Activated CD4-positive, alpha-beta T cell treated with anti-CD3 and anti-CD28 coated beads, Interleukin-2, amount 10 ng/mL, durations not matched to agents 24 days and 14 days (primary cell): Measurements from ENCODE around the gene DBNDD1. TPM values are rescaled to one million over a fixed set of nuclear protein-coding genes. Genes with fewer than 3 reads are reported as not detected.

ENCODE experiments used
- DNase-seq: peaks from one replicate; pipeline ENCODE4 v3.0.0; 2022
- H3K27ac Mint-ChIP-seq: one replicate; pipeline ENCODE4 v1.8.0; 2022; ENCODE audit warnings: mild to moderate bottlenecking, mixed read lengths
- H3K27me3 Mint-ChIP-seq: one replicate; pipeline ENCODE4 v1.8.0; 2022; ENCODE audit warnings: mixed read lengths
- H3K36me3 Mint-ChIP-seq: one replicate; pipeline ENCODE4 v1.8.0; 2022; ENCODE audit warnings: low read depth, mild to moderate bottlenecking, mixed read lengths
- H3K4me1 Mint-ChIP-seq: one replicate; pipeline ENCODE4 v1.8.0; 2021; ENCODE audit warnings: mixed read lengths
- H3K4me3 Mint-ChIP-seq: one replicate; pipeline ENCODE4 v1.8.0; 2022; ENCODE audit warnings: mild to moderate bottlenecking, moderate library complexity, mixed read lengths
- H3K9me3 Mint-ChIP-seq: one replicate; pipeline ENCODE4 v1.8.0; 2021; ENCODE audit warnings: mixed read lengths
- intact Hi-C: fragments of 100-400 bp; cut with micrococcal nuclease; formaldehyde crosslinking; loops from one replicate; pipeline ENCODE4 v1.15.1; 2023
- total RNA-seq: library from RNA; stranded (reverse); gene quantifications from 2 replicates; pipeline ENCODE4 v1.2.3, GENCODE V29; 2022

Gene DBNDD1
- total RNA-seq, 1 donor from 2014 or later, result not detected

GRCh38 chr16:89965447-89966225, 53.6 kb downstream of the DBNDD1 start:
- Mint-ChIP-seq H3K27ac (no peak overlapping the region), H3K27me3 (no peaks in the 10 kb centered on the region), H3K36me3 (peaks cover 14% of the 10 kb centered on the region), H3K4me3 (no peak overlapping the region), H3K4me1 (no peaks in the 10 kb centered on the region), H3K9me3 (no peaks in the 10 kb centered on the region)
- intact Hi-C loops, result no loop called here
- DNase-seq, result no peak

- H3K4me1 Mint-ChIP-seq, result no peaks in the 10 kb centered on the region
- DNase-seq, result no peak
- peaks cover 5% of the 10 kb centered on the region for H3K36me3 Mint-ChIP-seq
- intact Hi-C loops, result no loop called here
- H3K27ac Mint-ChIP-seq, result no peak overlapping the region
- no peaks in the 10 kb centered on the region for H3K9me3 Mint-ChIP-seq
- no peak overlapping the region for H3K4me3 Mint-ChIP-seq
- no peaks in the 10 kb centered on the region for H3K27me3 Mint-ChIP-seq
Measured at GRCh38 chr16:89964201-89964600, 55.1 kb downstream of the DBNDD1 start.

DNA sequence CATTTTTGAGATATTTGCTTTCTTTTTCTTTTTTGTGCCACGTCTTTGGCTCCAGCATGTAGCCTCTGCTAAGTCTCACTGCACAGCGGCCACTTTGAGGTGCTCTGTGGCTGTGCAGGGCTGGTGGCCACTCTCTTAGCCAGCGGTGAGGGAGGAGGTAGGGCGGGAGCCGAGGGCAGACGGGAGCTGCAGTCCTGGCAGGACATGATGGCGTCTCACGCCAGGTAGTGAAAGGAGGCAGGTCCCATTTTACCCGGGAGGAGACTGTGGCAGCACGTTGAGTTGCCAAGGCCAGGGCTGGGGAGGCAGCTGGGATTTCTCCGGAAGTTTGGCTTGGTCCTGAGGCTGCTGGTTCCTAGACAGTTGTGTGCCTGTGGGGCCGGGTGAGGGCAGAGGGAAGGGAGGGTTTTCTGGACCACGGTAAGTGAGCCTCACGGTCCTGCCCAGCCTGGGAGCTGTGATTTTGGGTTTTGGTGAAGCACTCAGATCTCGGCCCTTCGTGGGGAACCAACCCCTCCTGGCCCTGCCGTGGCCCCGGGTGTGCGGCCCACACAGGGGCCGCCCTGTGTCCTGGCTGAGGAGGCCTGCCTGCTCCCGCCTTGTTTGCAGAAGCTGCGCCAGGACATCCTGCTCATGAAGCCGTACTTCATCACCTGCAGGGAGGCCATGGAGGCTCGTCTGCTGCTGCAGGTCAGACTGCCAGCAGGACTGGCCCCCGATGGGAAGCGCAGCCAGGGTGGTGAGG, 56.3 kb downstream of the DBNDD1 start:
- no peak for DNase-seq
- Mint-ChIP-seq H3K9me3 (no peaks in the 10 kb centered on the region), H3K27me3 (no peaks in the 10 kb centered on the region), H3K36me3 (peaks cover 1% of the 10 kb centered on the region), H3K4me1 (no peaks in the 10 kb centered on the region), H3K4me3 (no peak overlapping the region), H3K27ac (no peak overlapping the region)
- intact Hi-C loops, result no loop called here

DNA sequence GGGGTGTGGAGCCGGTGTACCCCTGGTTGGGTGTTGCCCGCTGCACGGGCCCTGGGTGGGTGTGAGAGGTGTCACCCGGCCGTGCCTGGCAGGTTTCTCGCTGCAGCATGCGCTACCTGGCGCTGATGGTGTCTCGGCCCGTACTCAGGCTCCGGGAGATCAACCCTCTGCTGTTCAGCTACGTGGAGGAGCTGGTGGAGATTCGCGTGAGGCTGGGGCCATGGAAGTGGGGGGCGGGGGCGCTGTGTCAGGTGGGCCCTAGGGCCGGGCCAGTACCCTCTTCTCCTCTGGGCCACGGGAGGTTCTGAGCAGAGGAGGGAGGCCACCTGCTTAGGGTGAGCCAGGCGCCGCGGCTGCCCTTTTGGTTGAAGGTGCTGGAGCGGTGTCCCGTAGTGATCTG, 57.3 kb downstream of the DBNDD1 start:
- Mint-ChIP-seq H3K4me1 (no peaks in the 10 kb centered on the region), H3K27ac (no peak overlapping the region), H3K9me3 (no peaks in the 10 kb centered on the region), H3K36me3 (peaks cover 1% of the 10 kb centered on the region), H3K27me3 (no peaks in the 10 kb centered on the region), H3K4me3 (no peak overlapping the region)
- no peak for DNase-seq
- intact Hi-C loops, result no loop called here

- no peaks in the 10 kb centered on the region for H3K9me3 Mint-ChIP-seq
- H3K4me1 Mint-ChIP-seq, result no peaks in the 10 kb centered on the region
- DNase-seq, result no peak
- intact Hi-C loops, result no loop called here
- no peaks in the 10 kb centered on the region for H3K27me3 Mint-ChIP-seq
- H3K4me3 Mint-ChIP-seq, result no peak overlapping the region
- peaks cover 1% of the 10 kb centered on the region for H3K36me3 Mint-ChIP-seq
- H3K27ac Mint-ChIP-seq, result no peak overlapping the region
Measured at GRCh38 chr16:89960966-89961365, 58.3 kb downstream of the DBNDD1 start.

- Mint-ChIP-seq H3K9me3 (no peaks in the 10 kb centered on the region), H3K4me1 (no peaks in the 10 kb centered on the region), H3K4me3 (no peak overlapping the region), H3K27ac (no peak overlapping the region), H3K27me3 (no peaks in the 10 kb centered on the region), H3K36me3 (peaks cover 1% of the 10 kb centered on the region)
- no peak for DNase-seq
- intact Hi-C loops, result no loop called here
Measured at GRCh38 chr16:89958596-89958995, 60.7 kb downstream of the DBNDD1 start.

- Mint-ChIP-seq H3K36me3 (peaks cover 1% of the 10 kb centered on the region), H3K27me3 (no peaks in the 10 kb centered on the region), H3K27ac (no peak overlapping the region), H3K4me1 (no peaks in the 10 kb centered on the region), H3K9me3 (no peaks in the 10 kb centered on the region), H3K4me3 (no peak overlapping the region)
- intact Hi-C loops, result no loop called here
- DNase-seq, result peak; percentile 62
Measured at GRCh38 chr16:89958068-89958467, 61.2 kb downstream of the DBNDD1 start.

DNA sequence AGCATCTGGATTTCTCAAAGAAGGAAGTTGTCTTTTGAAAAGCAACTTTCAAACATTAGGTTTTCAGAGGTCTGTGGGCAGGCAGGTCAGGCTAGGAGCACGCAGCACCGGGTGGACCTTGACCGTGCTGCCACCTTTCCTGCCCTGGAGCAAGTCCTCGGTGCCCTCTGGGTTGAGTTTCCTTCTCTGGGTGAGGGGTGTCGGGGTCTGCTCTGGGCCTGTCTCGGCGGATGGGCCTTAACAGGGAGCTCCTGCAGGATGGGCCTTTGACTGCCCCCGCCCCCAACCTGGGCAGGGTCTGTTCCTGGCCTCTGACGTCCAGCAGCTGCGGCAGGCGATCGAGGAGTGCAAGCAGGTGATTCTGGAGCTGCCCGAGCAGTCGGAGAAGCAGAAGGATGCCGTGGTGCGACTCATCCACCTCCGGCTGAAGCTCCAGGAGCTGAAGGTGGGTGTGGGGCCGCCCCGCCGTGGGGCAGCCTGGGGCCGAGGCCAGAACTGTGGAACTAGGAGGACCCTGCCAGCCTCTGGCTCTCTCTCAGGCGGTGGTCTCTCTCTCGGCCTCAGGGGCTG, 62.0 kb downstream of the DBNDD1 start:
- no peak for DNase-seq
- Mint-ChIP-seq H3K9me3 (no peaks in the 10 kb centered on the region), H3K27ac (no peak overlapping the region), H3K4me1 (no peaks in the 10 kb centered on the region), H3K27me3 (no peaks in the 10 kb centered on the region), H3K36me3 (peaks cover 1% of the 10 kb centered on the region), H3K4me3 (no peak overlapping the region)
- intact Hi-C loops, result no loop called here

- intact Hi-C loops, result no loop called here
- Mint-ChIP-seq H3K27me3 (no peaks in the 10 kb centered on the region), H3K27ac (no peak overlapping the region), H3K36me3 (peaks cover 1% of the 10 kb centered on the region), H3K4me1 (no peaks in the 10 kb centered on the region), H3K4me3 (no peak overlapping the region), H3K9me3 (no peaks in the 10 kb centered on the region)
- DNase-seq, result no peak
Measured at GRCh38 chr16:89956505-89957215, 62.6 kb downstream of the DBNDD1 start.

DNA sequence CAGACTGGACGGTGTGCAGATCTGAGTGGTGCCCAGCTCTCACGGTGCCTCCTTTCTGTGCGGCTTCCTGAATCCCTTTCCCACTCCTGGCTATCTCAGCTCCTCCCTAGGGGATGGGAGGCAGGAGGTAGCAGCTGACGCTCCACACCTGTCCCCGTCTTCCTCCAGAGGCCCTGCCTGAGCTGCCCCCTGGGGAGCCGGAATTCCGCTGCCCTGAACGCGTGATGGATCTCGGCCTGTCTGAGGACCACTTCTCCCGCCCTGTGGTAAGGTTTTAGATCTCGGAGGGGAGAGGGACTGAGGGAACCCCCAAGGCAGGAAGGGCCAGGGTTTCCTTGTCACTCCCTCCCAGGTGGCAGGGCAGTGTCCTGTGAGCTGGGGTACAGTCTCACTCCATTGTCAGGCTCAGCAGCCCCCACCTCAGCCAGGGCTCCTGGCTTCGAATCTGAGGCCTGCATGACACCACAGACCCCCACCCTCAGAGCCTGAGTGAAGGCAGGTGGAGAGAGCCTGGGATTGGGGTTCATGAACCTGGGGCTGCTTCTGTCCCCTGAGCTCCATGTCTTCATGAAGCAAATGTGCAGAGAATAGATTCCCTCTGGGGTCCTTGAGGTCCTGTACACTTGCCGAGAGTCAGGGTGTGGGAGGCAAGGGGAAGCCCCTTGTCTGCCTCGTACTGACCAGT, 64.1 kb downstream of the DBNDD1 start:
- H3K4me3 Mint-ChIP-seq, result no peak overlapping the region
- H3K36me3 Mint-ChIP-seq, result peaks cover 1% of the 10 kb centered on the region
- no peaks in the 10 kb centered on the region for H3K9me3 Mint-ChIP-seq
- peaks cover 1% of the 10 kb centered on the region for H3K27me3 Mint-ChIP-seq
- no peak for DNase-seq
- H3K4me1 Mint-ChIP-seq, result peaks cover 3% of the 10 kb centered on the region
- intact Hi-C loops, result no loop called here
- H3K27ac Mint-ChIP-seq, result no peak overlapping the region

Other genes with a start within 250 kb of the DBNDD1 start
- 226 and 237 TPM in 2 replicates for gene FANCA, start 202.8 kb downstream of the DBNDD1 start, total RNA-seq
- 1.9 and 2.0 TPM in 2 replicates for gene SPIRE2, start 191.0 kb downstream of the DBNDD1 start, total RNA-seq
- gene TCF25, start 145.9 kb downstream of the DBNDD1 start, total RNA-seq, result 192 and 194 TPM in 2 replicates
- 4.6 and 5.9 TPM in 2 replicates for gene MC1R, start 100.6 kb downstream of the DBNDD1 start, total RNA-seq
- gene TUBB3, start 96.1 kb downstream of the DBNDD1 start, total RNA-seq, result 2.2 and 2.6 TPM in 2 replicates
- 39.0 and 42.2 TPM in 2 replicates for gene DEF8, start 70.7 kb downstream of the DBNDD1 start, total RNA-seq
- not detected in 2 replicates for gene PRDM7, start 57.9 kb upstream of the DBNDD1 start, total RNA-seq